Hepatocyte (in vitro differentiated cells): ENCODE results near the gene UBL5.

ENCODE experiments used
- CTCF ChIP-seq: fragments of 200-600 bp; sonication (generic); IDR thresholded peaks from 2 replicates; pipeline ENCODE4 v1.5.1; 2016; ENCODE audit warnings: antibody characterized with exemption, mild to moderate bottlenecking; ENCODE audit not compliant: poor library complexity
- EZH2 ChIP-seq: fragments of 200-600 bp; sonication (generic); IDR thresholded peaks from 2 replicates; pipeline ENCODE4 v1.6.1; 2016; ENCODE audit warnings: antibody characterized with exemption, mild to moderate bottlenecking, borderline replicate concordance

GRCh38 chr19:9838324-9838723 is 10.6 kb downstream of the UBL5 start:
- no peak for TF ChIP-seq CTCF
- TF ChIP-seq EZH2: no peak
